BJ (cell line): ENCODE measurements around the gene APBA2. TPM values are rescaled to one million over a fixed set of nuclear protein-coding genes. Genes with fewer than 3 reads are reported as not detected.

Source experiments
- CTCF ChIA-PET: fragments of 350-600 bp; formaldehyde crosslinking; extraction: SDS; loops from one replicate; lab custom pipeline; 2021; ENCODE audit warnings: antibody characterized with exemption, inconsistent platforms; lab: Yijun Ruan, JAX
- POLR2A ChIA-PET: fragments of 300-600 bp; sonication (Branson Sonifier 250); formaldehyde crosslinking; extraction: SDS; loops from one replicate; lab custom pipeline; 2021; ENCODE audit warnings: antibody characterized with exemption; lab: Charles Lee
- DNase-seq: peaks from one replicate; pipeline ENCODE4 v3.0.0-alpha.2; 2011; ENCODE audit warnings: low read depth
- H3K27me3 ChIP-seq: 2 replicates; pipeline ENCODE4 v1.6.0; 2011; ENCODE audit warnings: low read length; ENCODE audit not compliant: control insufficient read depth, insufficient read depth
- H3K36me3 ChIP-seq: 2 replicates; pipeline ENCODE4 v1.5.1; 2011; ENCODE audit warnings: low read length; ENCODE audit not compliant: control insufficient read depth, insufficient read depth
- H3K4me3 ChIP-seq: 2 replicates; pipeline ENCODE4 v1.5.1; 2011; ENCODE audit warnings: low read depth, mild to moderate bottlenecking, control low read depth, low read length
- polyA plus RNA-seq: library from polyadenylated mRNA; depleted of rRNA; stranded (reverse); fragments of >200 nt; gene quantifications from 2 replicates; pipeline ENCODE4 v1.2.3, GENCODE V29; 2011
- TF ChIP-seq, protein P1 (sequence below): IDR thresholded peaks from 2 replicates; pipeline ENCODE4 v1.5.1; 2011; ENCODE audit warnings: low read depth, mild to moderate bottlenecking, control low read depth, inconsistent platforms, low read length, moderate library complexity; ENCODE audit not compliant: insufficient read depth

APBA2 gene
- polyA plus RNA-seq, 1 experiment, result 15.1 TPM

- Histone ChIP-seq H3K36me3 (no peaks in the 10 kb centered on the region), H3K4me3 (no peak overlapping the region), H3K27me3 (no peaks in the 10 kb centered on the region; the same call in 1 of the 2 replicates)
- CTCF ChIA-PET, result interaction anchor here (0.6 to 1.5 kb wide), 5 partner anchors 8 to 219 kb away, joined by 3 to 8 read pairs (median 4); no protein-coding TSS in a partner anchor
- POLR2A ChIA-PET, result no interaction called here
- DNase-seq, result no peak
- TF ChIP-seq, protein P1, sequence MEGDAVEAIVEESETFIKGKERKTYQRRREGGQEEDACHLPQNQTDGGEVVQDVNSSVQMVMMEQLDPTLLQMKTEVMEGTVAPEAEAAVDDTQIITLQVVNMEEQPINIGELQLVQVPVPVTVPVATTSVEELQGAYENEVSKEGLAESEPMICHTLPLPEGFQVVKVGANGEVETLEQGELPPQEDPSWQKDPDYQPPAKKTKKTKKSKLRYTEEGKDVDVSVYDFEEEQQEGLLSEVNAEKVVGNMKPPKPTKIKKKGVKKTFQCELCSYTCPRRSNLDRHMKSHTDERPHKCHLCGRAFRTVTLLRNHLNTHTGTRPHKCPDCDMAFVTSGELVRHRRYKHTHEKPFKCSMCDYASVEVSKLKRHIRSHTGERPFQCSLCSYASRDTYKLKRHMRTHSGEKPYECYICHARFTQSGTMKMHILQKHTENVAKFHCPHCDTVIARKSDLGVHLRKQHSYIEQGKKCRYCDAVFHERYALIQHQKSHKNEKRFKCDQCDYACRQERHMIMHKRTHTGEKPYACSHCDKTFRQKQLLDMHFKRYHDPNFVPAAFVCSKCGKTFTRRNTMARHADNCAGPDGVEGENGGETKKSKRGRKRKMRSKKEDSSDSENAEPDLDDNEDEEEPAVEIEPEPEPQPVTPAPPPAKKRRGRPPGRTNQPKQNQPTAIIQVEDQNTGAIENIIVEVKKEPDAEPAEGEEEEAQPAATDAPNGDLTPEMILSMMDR, result no peak
Observed at GRCh38 chr15:28884151-28884940, 1.4 kb upstream of the APBA2 start.

DNA sequence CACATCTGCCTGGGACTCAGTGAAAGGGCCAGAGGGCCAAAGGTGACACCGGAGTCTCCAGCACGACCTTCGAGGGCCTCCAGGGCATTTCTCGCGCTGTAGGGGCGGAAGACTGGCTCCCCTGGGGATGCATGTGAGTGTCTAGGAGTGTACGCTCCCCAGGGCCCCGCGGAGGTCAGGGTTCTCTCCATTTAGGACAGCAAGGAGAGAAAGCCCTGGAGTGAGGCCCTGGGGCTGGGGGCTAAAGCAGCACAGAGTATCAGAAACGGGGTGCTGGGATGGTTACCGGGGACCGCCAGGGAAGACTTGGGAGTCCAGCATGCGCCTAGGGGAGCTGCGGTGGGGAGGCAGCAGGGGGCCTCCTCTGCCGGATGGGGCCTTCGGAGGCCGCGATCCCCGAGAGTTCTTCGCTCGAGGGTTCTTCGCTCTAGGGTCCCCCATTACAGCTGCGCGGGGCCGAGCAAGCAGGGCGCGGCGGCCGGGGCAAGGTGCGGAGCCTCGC is 595 bp upstream of the APBA2 start:
- ChIA-PET CTCF (interaction anchor here (0.6 to 0.9 kb wide), 2 partner anchors 9 to 91 kb away, joined by 3 to 4 read pairs; no protein-coding TSS in a partner anchor), POLR2A (no interaction called here)
- H3K36me3 ChIP-seq, result no peaks in the 10 kb centered on the region
- H3K4me3 ChIP-seq, result peak overlapping the region; percentile 56
- TF ChIP-seq, protein P1, result no peak
- no peak for DNase-seq
- H3K27me3 ChIP-seq, result no peaks in the 10 kb centered on the region

DNA sequence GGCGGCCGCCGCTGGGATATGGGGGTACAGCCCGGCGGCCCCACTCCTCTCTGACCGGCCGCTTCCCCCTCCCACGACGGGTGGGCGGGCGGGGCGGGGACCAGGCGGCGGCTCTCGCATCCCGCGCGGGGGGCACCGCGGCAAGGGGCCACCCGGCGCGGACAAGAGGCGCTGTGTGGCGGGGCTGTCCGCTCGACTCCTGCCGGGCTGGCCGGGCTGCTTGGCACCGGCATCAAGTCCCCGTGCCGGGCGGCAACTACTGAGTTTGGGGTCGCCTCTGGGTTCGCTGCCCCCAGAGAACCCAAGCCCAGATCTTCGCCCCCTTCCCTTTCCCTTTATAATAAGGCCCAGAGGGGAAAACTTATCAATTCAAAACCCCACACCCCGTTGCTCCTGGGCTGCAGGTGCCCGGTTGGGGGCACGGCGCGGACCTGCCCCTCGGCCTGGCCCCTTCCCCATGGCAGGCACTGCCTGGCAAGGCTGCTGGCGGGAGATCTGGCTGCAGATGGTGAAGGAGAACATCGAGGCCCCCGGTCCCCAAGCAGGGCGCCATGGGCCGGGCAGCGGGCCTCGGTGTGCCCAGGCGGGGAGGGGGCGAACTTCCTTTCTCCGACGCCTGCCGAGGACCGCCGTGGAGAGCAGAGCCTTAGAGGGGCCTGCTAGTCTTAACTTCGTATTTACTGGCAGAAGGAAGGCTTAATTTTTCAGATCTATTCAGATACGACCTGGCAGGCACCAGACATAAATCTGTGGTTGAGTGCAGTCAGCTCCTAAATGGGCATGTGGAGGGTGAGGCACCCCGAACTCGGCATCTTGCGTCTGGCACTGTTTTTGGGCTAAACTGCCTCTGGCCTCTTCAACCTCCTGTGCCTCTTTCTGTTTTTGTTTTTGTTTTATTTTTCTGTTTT is 911 bp downstream of the APBA2 start:
- TF ChIP-seq, protein P1, result no peak
- Histone ChIP-seq H3K36me3 (no peaks in the 10 kb centered on the region), H3K4me3 (peak overlapping the region; percentile 56), H3K27me3 (no peaks in the 10 kb centered on the region)
- CTCF ChIA-PET, result no interaction called here
- no peak for DNase-seq
- POLR2A ChIA-PET, result no interaction called here

DNA sequence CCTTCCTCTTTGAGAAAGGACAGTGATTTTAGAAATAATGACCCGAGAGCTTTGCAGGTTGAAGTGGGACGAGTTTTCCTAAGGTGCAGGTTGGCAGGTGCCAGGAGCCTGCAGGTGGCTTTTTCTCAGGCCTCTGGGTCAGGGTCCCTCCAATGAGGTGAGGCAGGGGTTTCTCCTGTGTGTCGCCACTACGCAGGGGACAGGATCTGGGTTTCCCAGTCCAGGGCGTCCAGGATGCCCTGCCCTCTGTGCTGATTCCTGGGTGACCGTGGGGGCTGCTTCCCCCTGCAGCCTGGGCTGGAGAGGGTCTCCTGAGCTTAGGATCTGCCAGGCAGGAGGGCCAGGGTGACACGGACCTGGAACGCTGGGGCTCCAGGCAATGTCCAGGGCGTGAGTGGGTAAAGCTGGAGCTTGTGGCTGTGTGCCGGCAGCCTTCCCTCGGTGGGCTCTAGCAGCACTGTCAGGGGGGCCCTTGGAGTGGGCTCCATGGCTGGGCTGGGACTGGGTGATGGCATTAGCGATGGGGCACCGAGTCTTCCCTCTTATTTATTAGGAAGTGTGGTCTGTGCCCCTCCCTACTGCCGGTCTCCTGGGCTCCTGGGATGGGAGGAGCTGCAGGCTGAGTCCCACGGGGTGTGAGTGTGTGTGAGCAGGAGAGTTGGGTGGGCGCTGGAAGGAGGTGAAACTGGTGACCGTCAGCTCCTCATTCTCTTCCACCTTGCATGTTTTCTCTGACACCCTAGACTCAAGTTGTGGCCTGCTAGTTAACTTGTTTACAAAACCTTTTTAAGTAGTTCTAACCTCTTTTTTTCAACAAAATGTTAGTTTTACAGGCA is 1.8 kb downstream of the APBA2 start:
- CTCF ChIA-PET, result interaction anchor here (1.1 kb wide), 1 partner anchor 203 kb away, joined by 3 read pairs; no protein-coding TSS in a partner anchor
- Histone ChIP-seq H3K4me3 (no peak overlapping the region), H3K27me3 (no peaks in the 10 kb centered on the region), H3K36me3 (no peaks in the 10 kb centered on the region)
- TF ChIP-seq, protein P1, result no peak
- no peak for DNase-seq
- POLR2A ChIA-PET, result no interaction called here
